HEK293 (cell line): ENCODE results near the gene CHMP1A.

ENCODE experiments used
- CTCF ChIP-seq: fragments of 450-650 bp; formaldehyde crosslinking; IDR thresholded peaks from 2 replicates; pipeline ENCODE4 v1.5.1; 2016; ENCODE audit warnings: missing biosample characterization, missing genetic modification characterization
- YY2 ChIP-seq: fragments of 450-650 bp; formaldehyde crosslinking; IDR thresholded peaks from 2 replicates; pipeline ENCODE4 v1.5.1; 2016; ENCODE audit warnings: missing biosample characterization, missing genetic modification characterization
- ZBTB44 ChIP-seq: fragments of 450-650 bp; IDR thresholded peaks from 2 replicates; pipeline ENCODE4 v1.5.1; 2018; ENCODE audit warnings: missing biosample characterization, mild to moderate bottlenecking, missing genetic modification characterization
- ZBTB7A ChIP-seq: fragments of 450-650 bp; formaldehyde crosslinking; IDR thresholded peaks from 2 replicates; pipeline ENCODE4 v1.5.1; 2016; ENCODE audit warnings: low read depth, missing biosample characterization, missing genetic modification characterization
- ZNF274 ChIP-seq, 2 experiments: fragments of 200-500 bp in 1 of 2; fragments of 450-650 bp in 1 of 2; sonication (Bioruptor generic) in 1 of 2; formaldehyde crosslinking in 1 of 2; IDR thresholded peaks; 2 replicates each; pipeline versions ENCODE4 v1.5.1 to v1.6.1; 2014 to 2016; ENCODE audit warnings: borderline replicate concordance in 1 of 2, inconsistent platforms in 1 of 2, low read length in 1 of 2, missing biosample characterization in 1 of 2, missing genetic modification characterization in 1 of 2
- ZNF704 ChIP-seq: fragments of 450-650 bp; formaldehyde crosslinking; IDR thresholded peaks from 2 replicates; pipeline ENCODE4 v1.5.1; 2016; ENCODE audit warnings: missing biosample characterization, missing genetic modification characterization
- ZNF776 ChIP-seq: fragments of 450-650 bp; formaldehyde crosslinking; IDR thresholded peaks from 2 replicates; pipeline ENCODE4 v1.5.0; 2017; ENCODE audit warnings: missing biosample characterization, missing genetic modification characterization, borderline replicate concordance

- TF ChIP-seq CTCF (tag by site-specific recombination) (no peak), ZBTB7A (tag by site-specific recombination) (no peak), ZBTB44 (tag by site-specific recombination) (no peak), YY2 (tag by site-specific recombination) (no peak), ZNF776 (tag by site-specific recombination) (no peak), ZNF704 (tag by site-specific recombination) (no peak), ZNF274 (IDR thresholded peaks at IDR 0.05; ENCODE audit: low read length) (no peak), ZNF274 (tag by site-specific recombination; IDR thresholded peaks at IDR 0.05; ENCODE audit: borderline replicate concordance) (no peak)
Measured at GRCh38 chr16:89604764-89605163, 52.7 kb downstream of the CHMP1A start.
